Measurements from ENCODE around the gene BCAT1.
"Not testable (repeated sequence)": the region's sequence is repeated elsewhere in the genome, so short reads cannot be mapped to it uniquely, and the experiment has no call there.

BCAT1 gene

GRCh38 chr12:24948757-24949722, at the start of gene BCAT1:
Gene BCAT1, minus strand, starts transcription at chr12:24949101. Its CDS starts 169 bp downstream, at chr12:24948932.
- DNase-seq, result peak in 2 of 6 experiments; percentile 1 to 34

DNA sequence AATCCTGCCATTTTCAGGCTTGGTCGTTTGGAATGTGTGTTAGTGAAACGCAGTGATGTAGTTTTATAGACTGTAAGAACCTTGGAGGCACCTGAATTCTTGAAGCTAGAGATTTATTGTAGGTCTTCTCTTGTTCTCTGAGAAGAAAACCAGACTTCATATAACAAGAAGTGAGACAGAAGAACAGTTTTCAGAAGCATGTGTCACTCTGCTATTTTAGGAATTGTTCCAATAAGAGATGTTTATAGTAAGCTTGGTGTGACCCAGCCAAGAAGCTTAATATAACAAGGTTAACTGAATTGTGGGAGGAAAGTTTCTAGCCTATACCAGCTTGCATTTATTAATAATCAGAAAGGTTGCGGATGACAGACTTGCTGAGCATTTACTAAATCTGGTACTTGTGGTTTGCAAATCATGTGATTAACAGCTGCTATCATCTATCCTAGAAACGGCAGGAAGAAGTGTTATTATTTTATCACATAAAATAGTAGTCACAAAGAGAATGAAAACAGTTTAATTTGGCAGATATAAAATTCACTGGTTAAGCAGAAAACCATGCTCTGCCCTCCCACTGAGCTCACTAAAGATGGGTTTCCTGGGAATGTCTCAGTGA, 49.2 kb upstream of the BCAT1 start:
- DNase-seq, result no peak

DNA sequence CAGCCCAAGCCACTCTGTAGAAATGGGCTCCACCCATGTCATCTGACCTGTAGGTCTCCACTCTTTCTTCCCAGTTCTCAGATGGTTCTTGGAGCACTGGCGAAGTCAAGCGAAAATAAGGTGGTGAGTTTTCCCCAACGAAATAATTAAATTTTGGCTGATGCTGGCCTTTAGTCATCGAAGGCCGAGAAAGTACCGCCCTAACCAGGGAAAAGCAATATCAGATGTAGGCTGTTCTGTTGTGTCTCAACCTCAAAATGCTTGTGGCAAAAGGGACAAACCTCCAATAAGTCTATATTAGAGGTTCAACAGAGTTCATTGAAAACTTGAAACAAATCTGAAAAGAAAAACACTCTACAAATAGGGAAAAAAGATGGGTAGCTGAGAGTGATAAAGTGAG, 48.6 kb upstream of the BCAT1 start:
- DNase-seq, result no peak

DNA sequence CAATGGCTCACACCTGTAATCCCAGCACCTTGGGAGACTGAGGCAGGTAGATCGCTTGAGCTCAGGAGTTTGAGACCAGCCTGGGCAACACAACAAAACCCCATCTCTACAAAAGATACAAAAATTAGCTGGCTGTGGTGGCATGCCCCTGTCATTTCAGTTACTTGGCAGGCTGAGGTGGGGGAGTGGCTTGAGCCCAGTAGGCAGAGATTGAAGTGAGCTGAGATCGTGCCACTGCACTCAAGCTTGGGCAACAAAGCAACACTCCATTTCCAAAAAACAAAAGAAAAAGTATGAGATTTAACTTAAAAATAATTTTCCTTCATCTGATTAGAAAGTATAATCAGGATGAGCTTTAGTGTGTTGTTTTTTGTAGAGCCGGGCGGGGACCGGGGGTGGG, 47.9 kb upstream of the BCAT1 start:
- no peak for DNase-seq

DNA sequence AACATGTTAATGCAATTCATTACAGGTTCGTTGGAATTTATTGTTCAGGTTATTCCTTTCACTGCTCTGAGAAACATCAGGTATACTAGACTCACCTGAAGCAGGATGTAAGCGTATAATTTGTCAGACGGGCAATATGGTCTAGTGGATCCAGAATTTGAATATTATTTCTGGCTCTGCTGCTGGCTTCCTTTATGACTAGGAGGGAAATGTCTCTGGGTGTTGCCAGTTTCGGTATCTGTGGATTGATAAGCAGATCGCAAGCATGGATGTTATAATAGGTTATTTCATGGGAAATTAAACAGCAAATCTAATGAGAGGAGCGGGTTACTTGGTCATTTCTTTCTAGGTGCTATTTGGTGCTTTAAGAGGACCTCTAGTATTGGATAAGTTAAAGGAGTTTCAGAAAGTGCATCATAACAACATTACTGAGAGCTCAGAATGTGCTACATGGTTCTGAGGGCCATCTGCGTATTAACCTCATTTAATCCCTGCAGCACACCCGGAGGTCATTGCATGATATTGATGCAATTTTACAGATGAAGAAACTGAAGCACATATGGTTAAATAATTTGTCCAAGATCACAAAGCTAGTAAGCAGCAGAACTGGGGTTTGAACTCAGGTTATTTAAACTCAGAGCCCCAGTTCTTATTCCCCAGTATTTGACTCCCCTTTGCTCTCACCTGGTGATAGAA, 47.3 kb upstream of the BCAT1 start:
- no peak for DNase-seq

DNA sequence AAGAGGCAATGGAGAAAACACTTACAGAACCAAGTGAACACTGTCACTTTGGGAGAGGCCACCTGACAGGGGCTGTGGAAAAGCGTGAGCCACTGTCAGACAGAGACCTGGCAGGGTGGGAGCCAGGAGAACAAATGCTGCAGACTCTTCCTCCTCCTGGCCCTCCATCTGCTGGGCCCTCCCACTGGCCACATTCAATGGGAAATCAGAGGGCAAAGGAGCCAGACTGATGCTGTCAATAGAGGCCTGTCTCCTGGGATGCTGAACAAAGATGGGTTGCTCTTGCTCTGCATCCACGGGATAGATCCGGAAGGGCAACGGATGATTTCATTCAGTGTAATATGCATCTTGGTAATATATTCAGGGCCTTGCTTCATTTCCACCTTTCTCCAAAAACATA, 44.9 kb upstream of the BCAT1 start:
- no peak for DNase-seq

- peak in 3 of 6 experiments; percentile 43 to 72 (median 67) for DNase-seq
Observed at GRCh38 chr12:24991209-24992049, 42.5 kb upstream of the BCAT1 start.

- DNase-seq, result no peak
Observed at GRCh38 chr12:24989216-24989615, 40.3 kb upstream of the BCAT1 start.

- no peak for DNase-seq
Observed at GRCh38 chr12:24982250-24982649, 33.3 kb upstream of the BCAT1 start.

- no peak for DNase-seq
Observed at GRCh38 chr12:24979976-24980730, 31.3 kb upstream of the BCAT1 start.

GRCh38 chr12:24979329-24979728, 30.4 kb upstream of the BCAT1 start:
- no peak for DNase-seq

- no peak for DNase-seq
Observed at GRCh38 chr12:24977711-24978110, 28.8 kb upstream of the BCAT1 start.

DNA sequence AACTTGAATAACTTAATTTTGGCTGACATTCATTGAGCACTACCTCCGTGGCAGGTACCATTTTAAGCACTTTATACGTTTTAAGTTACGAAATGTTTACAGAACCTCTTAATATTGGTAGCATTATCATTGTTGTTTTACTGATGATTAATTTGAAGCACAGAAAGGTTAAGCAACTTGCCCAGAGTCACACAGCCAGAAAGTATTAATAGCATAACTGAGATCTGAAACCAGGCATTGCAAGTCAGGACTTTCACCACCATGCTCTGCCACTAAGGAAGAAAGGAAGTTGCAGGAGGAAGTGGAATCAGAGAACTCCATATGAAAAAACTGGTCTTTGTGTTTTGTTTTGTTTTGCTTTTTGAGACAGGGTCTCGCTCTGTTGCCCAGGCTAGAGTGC, 28.2 kb upstream of the BCAT1 start:
- DNase-seq, result no peak

GRCh38 chr12:24975425-24975824, 26.5 kb upstream of the BCAT1 start:
- DNase-seq, result no peak

DNA sequence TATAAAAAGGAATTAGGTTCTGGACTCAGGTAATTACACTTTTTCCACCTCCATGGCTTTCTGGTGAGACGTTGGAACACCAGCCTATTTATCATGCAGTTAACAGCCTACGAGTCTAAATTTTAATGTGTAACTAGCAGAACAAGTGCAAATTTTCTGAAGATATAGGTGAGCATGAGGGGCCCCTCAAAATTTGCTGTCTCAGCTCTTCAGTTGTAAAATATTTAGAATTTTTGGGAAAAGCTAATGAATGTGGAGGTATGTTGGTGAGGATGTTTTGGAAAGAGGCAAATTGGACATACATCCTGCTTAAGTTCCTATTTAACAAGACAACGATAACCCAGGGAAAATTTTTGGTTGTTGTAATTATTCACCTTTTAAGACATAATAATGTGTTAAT, 25.3 kb upstream of the BCAT1 start:
- DNase-seq, result no peak

DNA sequence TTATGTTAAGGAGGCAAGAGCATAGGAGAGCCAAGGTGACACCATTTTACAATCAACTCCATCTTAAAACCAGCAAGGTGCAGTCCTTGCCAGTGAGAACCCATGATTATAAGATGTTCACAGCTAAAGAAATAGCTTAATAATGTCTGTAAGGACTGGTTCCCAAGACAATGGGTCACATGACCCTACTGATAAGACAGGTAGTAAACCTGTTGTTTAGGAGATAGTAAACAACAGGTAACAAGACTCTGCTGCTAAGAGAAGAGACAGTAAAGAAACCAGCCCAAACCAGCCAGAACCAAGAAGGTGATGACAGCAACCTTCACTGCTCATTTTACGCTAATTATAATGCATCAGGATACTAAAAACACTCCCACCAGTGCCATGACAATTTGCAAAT, 23.2 kb upstream of the BCAT1 start:
- no peak for DNase-seq

DNA sequence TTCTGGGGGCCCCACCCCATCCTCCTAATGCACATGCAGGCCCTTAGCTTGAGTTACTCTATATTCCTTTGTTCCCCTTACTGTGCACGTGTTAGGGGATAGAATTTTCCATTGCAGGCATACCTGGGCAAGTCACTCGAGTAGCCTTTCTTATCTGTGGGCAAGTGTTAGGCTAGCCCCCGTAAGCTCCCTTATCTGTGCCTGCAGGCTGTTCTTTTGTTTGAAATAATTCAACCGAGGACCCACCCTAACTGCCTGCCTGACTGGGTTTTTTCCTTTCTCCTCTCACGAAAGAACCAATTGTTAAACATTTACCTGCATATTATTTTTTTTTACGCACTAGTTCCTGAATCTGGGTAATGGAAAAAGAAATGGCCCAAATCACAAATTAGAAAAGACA, 21.3 kb upstream of the BCAT1 start:
- DNase-seq, result no peak

- DNase-seq, result no peak
Observed at GRCh38 chr12:24966951-24967564, 18.2 kb upstream of the BCAT1 start.

- DNase-seq, result no peak
Observed at GRCh38 chr12:24964342-24964741, 15.4 kb upstream of the BCAT1 start.

DNA sequence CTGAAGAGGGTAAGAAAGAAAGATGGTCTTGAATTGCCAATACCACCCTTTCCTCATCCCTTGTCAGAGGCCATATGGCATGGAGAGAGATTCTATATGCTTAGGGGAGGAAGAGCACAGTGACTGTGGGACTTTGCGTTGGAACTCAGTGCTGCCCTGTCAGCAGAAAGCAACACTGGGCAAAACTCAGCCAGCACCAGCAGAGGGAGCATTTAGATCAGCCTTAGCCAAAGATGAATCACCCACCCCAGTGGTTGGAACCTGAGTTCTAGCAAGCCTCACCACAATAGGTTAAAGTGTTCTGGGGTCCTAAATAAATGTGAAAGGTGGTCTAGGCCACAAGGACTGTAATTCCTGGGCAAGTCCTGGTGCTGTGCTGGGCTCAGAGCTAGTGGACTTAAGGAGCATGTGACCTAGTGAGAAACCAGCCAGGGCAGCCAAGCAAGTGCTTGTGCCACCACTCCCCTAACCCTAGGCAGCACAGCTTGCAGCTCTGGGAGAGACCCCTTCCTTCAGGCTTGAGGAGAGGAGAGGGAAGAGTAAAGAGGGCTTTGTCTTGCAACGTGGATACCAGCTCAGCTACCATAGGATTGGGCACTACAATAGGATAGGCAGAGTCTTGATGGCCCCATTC, 11.4 kb upstream of the BCAT1 start:
- no peak for DNase-seq

GRCh38 chr12:24956351-24956750, 7.5 kb upstream of the BCAT1 start:
- DNase-seq, result not testable (repeated sequence)
